ENCODE measurements around the gene NR2F2.

Gene NR2F2

GRCh38 chr15:96345560-96346399 lies 15.3 kb downstream of the NR2F2 start:
- no peak overlapping the region for H3K27ac ChIP-seq
- TF ChIP-seq CTCF (IDR thresholded peaks at IDR 0.05) (no peak), ZFX (IDR thresholded peaks at IDR 0.05; ENCODE audit: borderline replicate concordance) (no peak)

- H3K27ac ChIP-seq = no peak overlapping the region
- TF ChIP-seq CTCF (IDR thresholded peaks at IDR 0.05) = no peak
These were observed 16.0 kb downstream of the NR2F2 start for GRCh38 chr15:96346409-96346970.

GRCh38 chr15:96347181-96348111 lies 16.9 kb downstream of the NR2F2 start:
- no peak overlapping the region for H3K27ac ChIP-seq

GRCh38 chr15:96348112-96349027 lies 17.9 kb downstream of the NR2F2 start:
- no peak overlapping the region for H3K27ac ChIP-seq
- TF ChIP-seq CTCF (IDR thresholded peaks at IDR 0.05) (no peak), ZFX (IDR thresholded peaks at IDR 0.05; ENCODE audit: borderline replicate concordance) (no peak)

More at GRCh38 chr15:96347181-96348111, 16.9 kb downstream of the NR2F2 start:
- TF ChIP-seq ZFX (IDR thresholded peaks at IDR 0.05; ENCODE audit: borderline replicate concordance) (no peak), CTCF (IDR thresholded peaks at IDR 0.05) (no peak)

- no peak overlapping the region for H3K27ac ChIP-seq
- TF ChIP-seq CTCF (IDR thresholded peaks at IDR 0.05) = no peak
- TF ChIP-seq ZFX (IDR thresholded peaks at IDR 0.05; ENCODE audit: borderline replicate concordance) = no peak
These were observed 18.7 kb downstream of the NR2F2 start for GRCh38 chr15:96349034-96349856.

Data from 22Rv1 (cell line).